Measurements from ENCODE around the gene GPR35.
"Not testable (repeated sequence)": the region's sequence is repeated elsewhere in the genome, so short reads cannot be mapped to it uniquely, and the experiment has no call there.

Gene GPR35

GRCh38 chr2:240642061-240642805, 17.0 kb downstream of the GPR35 start:
- DNase-seq: no peak

- no peak for DNase-seq
These were observed 17.5 kb downstream of the GPR35 start for GRCh38 chr2:240642806-240643092.

- no peak for DNase-seq
These were observed 18.0 kb downstream of the GPR35 start for GRCh38 chr2:240643093-240643810.

- DNase-seq: no peak
These were observed 18.5 kb downstream of the GPR35 start for GRCh38 chr2:240643811-240644150.

- DNase-seq: no peak
These were observed 18.9 kb downstream of the GPR35 start for GRCh38 chr2:240644171-240644651.

GRCh38 chr2:240644859-240645301, 19.6 kb downstream of the GPR35 start:
- no peak for DNase-seq

GRCh38 chr2:240645346-240645745, 20.1 kb downstream of the GPR35 start:
- DNase-seq: no peak

GRCh38 chr2:240645801-240646175, 20.5 kb downstream of the GPR35 start:
- no peak for DNase-seq

GRCh38 chr2:240646176-240646899, 21.1 kb downstream of the GPR35 start:
- DNase-seq: no peak

GRCh38 chr2:240646900-240647502, 21.7 kb downstream of the GPR35 start:
- DNase-seq: no peak

- no peak for DNase-seq
These were observed 22.3 kb downstream of the GPR35 start for GRCh38 chr2:240647503-240648154.

- no peak for DNase-seq
These were observed 22.9 kb downstream of the GPR35 start for GRCh38 chr2:240648155-240648649.

- no peak for DNase-seq
These were observed 23.5 kb downstream of the GPR35 start for GRCh38 chr2:240648650-240649275.

GRCh38 chr2:240649331-240649730, 24.1 kb downstream of the GPR35 start:
- DNase-seq: no peak

- DNase-seq: no peak
These were observed 25.1 kb downstream of the GPR35 start for GRCh38 chr2:240650254-240650965.

- DNase-seq: no peak
These were observed 25.9 kb downstream of the GPR35 start for GRCh38 chr2:240651185-240651584.

GRCh38 chr2:240655931-240656886, 30.9 kb downstream of the GPR35 start:
- DNase-seq: peak; percentile 21

GRCh38 chr2:240659883-240660282, 34.6 kb downstream of the GPR35 start:
- DNase-seq: not testable (repeated sequence)

- no peak for DNase-seq
These were observed 37.4 kb downstream of the GPR35 start for GRCh38 chr2:240662681-240663080.

GRCh38 chr2:240663546-240664190, 38.4 kb downstream of the GPR35 start:
- DNase-seq: no peak
